ENCODE data around the gene ZBTB20. TPM values are rescaled to one million over a fixed set of nuclear protein-coding genes. Genes with fewer than 3 reads are reported as not detected.

ZBTB20 gene
- total RNA-seq, 1 experiment from 2014 or later: 3.7 TPM

GRCh38 chr3:114420072-114420471, 727.0 kb downstream of the ZBTB20 start:
- CTCF ChIA-PET: interaction anchor here (0.8 kb wide), 1 partner anchor 62 kb away, joined by 3 read pairs; no protein-coding TSS in a partner anchor
- Histone ChIP-seq H3K9ac (ENCODE audit: low read length) (no peak overlapping the region), H2AFZ (ENCODE audit: low read length) (no peak overlapping the region), H3K4me3 (ENCODE audit: low read length) (no peak overlapping the region), H3K27me3 (ENCODE audit: low read length) (no peaks in the 10 kb centered on the region; the same call in 1 of the 2 replicates), H3K9me3 (ENCODE audit: low read length) (no peaks in the 10 kb centered on the region), H4K20me1 (ENCODE audit: low read length) (no peaks in the 10 kb centered on the region), H3K27ac (ENCODE audit: low read length) (no peak overlapping the region), H3K36me3 (ENCODE audit: low read depth, low read length) (no peaks in the 10 kb centered on the region), H3K79me2 (ENCODE audit: low read length) (no peaks in the 10 kb centered on the region), H3K4me1 (ENCODE audit: insufficient read depth, low read length) (no peaks in the 10 kb centered on the region), H3K4me2 (ENCODE audit: low read length) (no peak overlapping the region), H3K9me2 (replicated peaks; ENCODE audit: low read length) (no peaks in the 10 kb centered on the region), H3F3A (ENCODE audit: low read length, unreplicated experiment) (no peaks in the 10 kb centered on the region)
- BruUV-seq (replicated peaks): no TSS peak
- TF ChIP-seq EZH2phosphoT487 (IDR thresholded peaks at IDR 0.05; ENCODE audit: borderline replicate concordance, low read length) (no peak), EZH2 (IDR thresholded peaks at IDR 0.05; ENCODE audit: low read length, unreplicated experiment) (no peak), CTCF (conservative IDR thresholded peaks at IDR 0.05; ENCODE audit: low read depth, low read length) (no peak)
- intact Hi-C loops (cut with micrococcal nuclease): no loop called here
- POLR2A ChIA-PET (ENCODE audit: unreplicated experiment): no interaction called here
- ATAC-seq: no peak
- DNase-seq: no peak

GRCh38 chr3:114418724-114419543, 728.2 kb downstream of the ZBTB20 start:
- DNase-seq: peak; percentile 67

More at GRCh38 chr3:114418724-114419543, 728.2 kb downstream of the ZBTB20 start:
- Histone ChIP-seq H3K4me1 (ENCODE audit: insufficient read depth, low read length) (no peaks in the 10 kb centered on the region), H3K9me3 (ENCODE audit: low read length) (no peaks in the 10 kb centered on the region), H3K36me3 (ENCODE audit: low read depth, low read length) (no peaks in the 10 kb centered on the region), H3K4me2 (ENCODE audit: low read length) (no peak overlapping the region), H3K4me3 (ENCODE audit: low read length) (no peak overlapping the region), H3K27me3 (ENCODE audit: low read length) (no peaks in the 10 kb centered on the region; the same call in 1 of the 2 replicates), H3K9me2 (replicated peaks; ENCODE audit: low read length) (no peaks in the 10 kb centered on the region), H2AFZ (ENCODE audit: low read length) (no peak overlapping the region), H3F3A (ENCODE audit: low read length, unreplicated experiment) (no peaks in the 10 kb centered on the region), H4K20me1 (ENCODE audit: low read length) (no peaks in the 10 kb centered on the region), H3K27ac (ENCODE audit: low read length) (no peak overlapping the region), H3K79me2 (ENCODE audit: low read length) (no peaks in the 10 kb centered on the region), H3K9ac (ENCODE audit: low read length) (no peak overlapping the region)
- ATAC-seq: peak; percentile 97
- ChIA-PET POLR2A (ENCODE audit: unreplicated experiment) (no interaction called here), CTCF (no interaction called here)
- TF ChIP-seq CTCF (conservative IDR thresholded peaks at IDR 0.05; ENCODE audit: low read depth, low read length) (peak; percentile 90), EZH2 (IDR thresholded peaks at IDR 0.05; ENCODE audit: low read length, unreplicated experiment) (no peak), EZH2phosphoT487 (IDR thresholded peaks at IDR 0.05; ENCODE audit: borderline replicate concordance, low read length) (no peak)
- no TSS peak for BruUV-seq (replicated peaks)
- intact Hi-C loops (cut with micrococcal nuclease): loop anchor here (1.0 to 10.0 kb wide), 4 partner anchors 36 to 267 kb away; no protein-coding TSS in a partner anchor

Measured in PC-3 (cell line).